ENCODE results near the gene RNF225.

- TF ChIP-seq, protein P1, sequence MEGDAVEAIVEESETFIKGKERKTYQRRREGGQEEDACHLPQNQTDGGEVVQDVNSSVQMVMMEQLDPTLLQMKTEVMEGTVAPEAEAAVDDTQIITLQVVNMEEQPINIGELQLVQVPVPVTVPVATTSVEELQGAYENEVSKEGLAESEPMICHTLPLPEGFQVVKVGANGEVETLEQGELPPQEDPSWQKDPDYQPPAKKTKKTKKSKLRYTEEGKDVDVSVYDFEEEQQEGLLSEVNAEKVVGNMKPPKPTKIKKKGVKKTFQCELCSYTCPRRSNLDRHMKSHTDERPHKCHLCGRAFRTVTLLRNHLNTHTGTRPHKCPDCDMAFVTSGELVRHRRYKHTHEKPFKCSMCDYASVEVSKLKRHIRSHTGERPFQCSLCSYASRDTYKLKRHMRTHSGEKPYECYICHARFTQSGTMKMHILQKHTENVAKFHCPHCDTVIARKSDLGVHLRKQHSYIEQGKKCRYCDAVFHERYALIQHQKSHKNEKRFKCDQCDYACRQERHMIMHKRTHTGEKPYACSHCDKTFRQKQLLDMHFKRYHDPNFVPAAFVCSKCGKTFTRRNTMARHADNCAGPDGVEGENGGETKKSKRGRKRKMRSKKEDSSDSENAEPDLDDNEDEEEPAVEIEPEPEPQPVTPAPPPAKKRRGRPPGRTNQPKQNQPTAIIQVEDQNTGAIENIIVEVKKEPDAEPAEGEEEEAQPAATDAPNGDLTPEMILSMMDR (IDR thresholded peaks at IDR 0.05; ENCODE audit: low read depth, low read length, poor library complexity, severe bottlenecking): no peak
- TF ChIP-seq EZH2phosphoT487 (IDR thresholded peaks at IDR 0.05; ENCODE audit: borderline replicate concordance, low read length): no peak
Observed at GRCh38 chr19:58398087-58398486, 2.6 kb downstream of the RNF225 start.
